ENCODE measurements around the gene WDR1. TPM values are rescaled to one million over a fixed set of nuclear protein-coding genes. Genes with fewer than 3 reads are reported as not detected.

Gene WDR1
- total RNA-seq, 2 donors from 2014 or later: 222 to 345 TPM

GRCh38 chr4:10161146-10161545 is 44.5 kb upstream of the WDR1 start:
- Histone ChIP-seq H3K9ac (ENCODE audit: extremely low read depth, low read length, poor library complexity, severe bottlenecking) (no peak overlapping the region), H3K4me3 (ENCODE audit: low read length) (no peak overlapping the region), H3K27me3 (ENCODE audit: control insufficient read depth, insufficient read depth, low read length, poor library complexity, severe bottlenecking) (no peaks in the 10 kb centered on the region), H3K9me3 (ENCODE audit: control insufficient read depth, low read length) (no peaks in the 10 kb centered on the region), H3K4me1 (ENCODE audit: control insufficient read depth, insufficient read depth, low read length) (no peaks in the 10 kb centered on the region), H3K36me3 (ENCODE audit: control insufficient read depth, insufficient read depth, low read length) (no peaks in the 10 kb centered on the region), H3K27ac (ENCODE audit: low read depth, low read length) (no peak overlapping the region)
- H3K9me3 Mint-ChIP-seq: no peaks in the 10 kb centered on the region
- H3K4me3 Mint-ChIP-seq: no peak overlapping the region
- peaks cover 10% of the 10 kb centered on the region for H3K4me1 Mint-ChIP-seq
- H3K27me3 Mint-ChIP-seq (ENCODE audit: insufficient read depth): peaks cover 3% of the 10 kb centered on the region
- H3K36me3 Mint-ChIP-seq (ENCODE audit: low read depth): no peaks in the 10 kb centered on the region
- no peak for DNase-seq
- 63 to 100% methylated on average over 2 to 3 of the region's 3 CpGs for WGBS, 2 experiments (ENCODE audit: insufficient coverage in 1 of 2, insufficient read length in 1 of 2)
- no peak overlapping the region for H3K27ac Mint-ChIP-seq
- TF ChIP-seq CTCF (conservative IDR thresholded peaks at IDR 0.05): no peak

GRCh38 chr4:10160281-10160856 is 43.8 kb upstream of the WDR1 start:
- H3K4me3 ChIP-seq (ENCODE audit: low read length): no peak overlapping the region
- TF ChIP-seq CTCF (conservative IDR thresholded peaks at IDR 0.05): peak; percentile 76
- no peak overlapping the region for H3K9ac ChIP-seq (ENCODE audit: extremely low read depth, low read length, poor library complexity, severe bottlenecking)
- H3K27ac ChIP-seq (ENCODE audit: low read depth, low read length): no peak overlapping the region
- Mint-ChIP-seq H3K36me3 (ENCODE audit: low read depth) (no peaks in the 10 kb centered on the region), H3K4me1 (peaks cover 10% of the 10 kb centered on the region), H3K9me3 (no peaks in the 10 kb centered on the region), H3K27me3 (ENCODE audit: insufficient read depth) (peaks cover 11% of the 10 kb centered on the region), H3K4me3 (no peak overlapping the region), H3K27ac (no peak overlapping the region)
- peaks cover 6% of the 10 kb centered on the region for H3K27me3 ChIP-seq (ENCODE audit: control insufficient read depth, insufficient read depth, low read length, poor library complexity, severe bottlenecking)
- no peaks in the 10 kb centered on the region for H3K9me3 ChIP-seq (ENCODE audit: control insufficient read depth, low read length)
- no peaks in the 10 kb centered on the region for H3K36me3 ChIP-seq (ENCODE audit: control insufficient read depth, insufficient read depth, low read length)
- 68 to 91% methylated on average over 1 to 7 of the region's 7 CpGs for WGBS, 2 experiments (ENCODE audit: insufficient coverage in 1 of 2, insufficient read length in 1 of 2)
- peak; percentile 58 for DNase-seq
- H3K4me1 ChIP-seq (ENCODE audit: control insufficient read depth, insufficient read depth, low read length): no peaks in the 10 kb centered on the region

- Mint-ChIP-seq H3K27ac (no peak overlapping the region), H3K36me3 (ENCODE audit: low read depth) (no peaks in the 10 kb centered on the region)
- TF ChIP-seq CTCF (conservative IDR thresholded peaks at IDR 0.05): no peak
These were observed 43.1 kb upstream of the WDR1 start for GRCh38 chr4:10159671-10160070.

More at GRCh38 chr4:10159671-10160070, 43.1 kb upstream of the WDR1 start:
- H3K27ac ChIP-seq (ENCODE audit: low read depth, low read length): no peak overlapping the region
- no peaks in the 10 kb centered on the region for H3K9me3 ChIP-seq (ENCODE audit: control insufficient read depth, low read length)
- H3K4me3 ChIP-seq (ENCODE audit: low read length): no peak overlapping the region
- Mint-ChIP-seq H3K4me1 (peaks cover 8% of the 10 kb centered on the region), H3K9me3 (no peaks in the 10 kb centered on the region), H3K27me3 (ENCODE audit: insufficient read depth) (peaks cover 17% of the 10 kb centered on the region), H3K4me3 (no peak overlapping the region)
- no peaks in the 10 kb centered on the region for H3K4me1 ChIP-seq (ENCODE audit: control insufficient read depth, insufficient read depth, low read length)
- DNase-seq: no peak
- peaks cover 13% of the 10 kb centered on the region for H3K27me3 ChIP-seq (ENCODE audit: control insufficient read depth, insufficient read depth, low read length, poor library complexity, severe bottlenecking)
- H3K9ac ChIP-seq (ENCODE audit: extremely low read depth, low read length, poor library complexity, severe bottlenecking): no peak overlapping the region
- H3K36me3 ChIP-seq (ENCODE audit: control insufficient read depth, insufficient read depth, low read length): no peaks in the 10 kb centered on the region
